Hepatocyte (in vitro differentiated cells): Measurements from ENCODE around the gene DCLK3. TPM values are rescaled to one million over a fixed set of nuclear protein-coding genes. Genes with fewer than 3 reads are reported as not detected.

Experiments used
- DNase-seq: peaks from one replicate; pipeline ENCODE4 v3.0.0-alpha.2; 2016; ENCODE audit warnings: low spot score
- H2AFZ ChIP-seq: fragments of 200-600 bp; sonication (generic); 2 replicates; pipeline ENCODE4 v1.6.0; 2016; ENCODE audit warnings: antibody characterized with exemption, mild to moderate bottlenecking
- H3K27ac ChIP-seq: fragments of 200-600 bp; sonication (generic); 2 replicates; pipeline ENCODE4 v1.5.1; 2016; ENCODE audit warnings: mild to moderate bottlenecking
- H3K27me3 ChIP-seq: fragments of 200-600 bp; sonication (generic); 2 replicates; pipeline ENCODE4 v1.6.1; 2016
- H3K36me3 ChIP-seq: fragments of 200-600 bp; sonication (generic); replicated peaks from 2 replicates; pipeline ENCODE4 v1.5.1; 2016; ENCODE audit warnings: low read depth; ENCODE audit not compliant: insufficient read depth
- H3K4me1 ChIP-seq: fragments of 200-600 bp; sonication (generic); 2 replicates; pipeline ENCODE4 v1.5.1; 2016; ENCODE audit warnings: mild to moderate bottlenecking, moderate library complexity; ENCODE audit not compliant: insufficient read depth
- H3K4me2 ChIP-seq: fragments of 200-600 bp; sonication (generic); 2 replicates; pipeline ENCODE4 v1.6.0; 2016
- H3K4me3 ChIP-seq: fragments of 200-600 bp; sonication (generic); 2 replicates; pipeline ENCODE4 v1.5.1; 2016; ENCODE audit warnings: mild to moderate bottlenecking
- H3K79me2 ChIP-seq: fragments of 200-600 bp; sonication (generic); 2 replicates; pipeline ENCODE4 v1.6.0; 2017; ENCODE audit warnings: mild to moderate bottlenecking
- H3K9me2 ChIP-seq: fragments of 200-600 bp; sonication (generic); replicated peaks from 2 replicates; pipeline ENCODE4 v1.6.0; 2017; ENCODE audit warnings: mild to moderate bottlenecking; ENCODE audit not compliant: insufficient read depth
- H3K9me3 ChIP-seq: fragments of 200-600 bp; sonication (generic); 2 replicates; pipeline ENCODE4 v1.5.1; 2016; ENCODE audit warnings: low read depth, mild to moderate bottlenecking
- H4K20me1 ChIP-seq: fragments of 200-600 bp; sonication (generic); 2 replicates; pipeline ENCODE4 v1.6.0; 2016; ENCODE audit warnings: mild to moderate bottlenecking; ENCODE audit not compliant: insufficient read depth, poor library complexity, severe bottlenecking
- CTCF ChIP-seq: fragments of 200-600 bp; sonication (generic); IDR thresholded peaks from 2 replicates; pipeline ENCODE4 v1.5.1; 2016; ENCODE audit warnings: antibody characterized with exemption, mild to moderate bottlenecking; ENCODE audit not compliant: poor library complexity
- EZH2 ChIP-seq: fragments of 200-600 bp; sonication (generic); IDR thresholded peaks from 2 replicates; pipeline ENCODE4 v1.6.1; 2016; ENCODE audit warnings: antibody characterized with exemption, mild to moderate bottlenecking, borderline replicate concordance
- EZH2phosphoT487 ChIP-seq: fragments of 200-600 bp; sonication (generic); IDR thresholded peaks from one replicate; pipeline ENCODE4 v1.6.1; 2018; ENCODE audit warnings: antibody characterized with exemption, mild to moderate bottlenecking, low read depth, moderate library complexity; ENCODE audit not compliant: unreplicated experiment, severe bottlenecking
- WGBS: methylation state at CpG from one replicate; pipeline ENCODE4 v1.1.6; 2016; ENCODE audit warnings: low lambda C conversion rate; ENCODE audit errors: missing lambda C conversion rate; 5-methylcytosine and 5-hydroxymethylcytosine counted together
- polyA plus RNA-seq: library from polyadenylated mRNA; unstranded; fragments of >200 nt; fragmentation: Nextera tagmentation; extraction: Ambion mirVana; gene quantifications from 2 replicates; pipeline ENCODE4 v1.2.1, GENCODE V29; 2016
- total RNA-seq: library from RNA; depleted of rRNA; stranded (reverse); fragments of >200 nt; gene quantifications from 2 replicates; pipeline ENCODE4 v1.2.3, GENCODE V29; 2014

DCLK3 gene
- total and polyA plus RNA-seq, 2 experiments from 2014 or later: 0.07 TPM; not detected in 1

- H3K4me1 ChIP-seq: peaks cover 6% of the 10 kb centered on the region
- H3K27ac ChIP-seq: no peak overlapping the region
- H3K79me2 ChIP-seq: no peaks in the 10 kb centered on the region
- H3K9me2 ChIP-seq: no peaks in the 10 kb centered on the region
- H2AFZ ChIP-seq: no peak overlapping the region
- no peaks in the 10 kb centered on the region for H3K27me3 ChIP-seq
- H4K20me1 ChIP-seq: no peaks in the 10 kb centered on the region
- no peak overlapping the region for H3K4me2 ChIP-seq
- TF ChIP-seq CTCF (no peak), EZH2phosphoT487 (no peak), EZH2 (no peak)
- WGBS: 90% methylated on average over 2 of the region's 2 CpGs
- no peak for DNase-seq
- H3K9me3 ChIP-seq: no peaks in the 10 kb centered on the region
- H3K4me3 ChIP-seq: no peak overlapping the region
- H3K36me3 ChIP-seq: no peaks in the 10 kb centered on the region
Observed at GRCh38 chr3:36734742-36735141, 29.6 kb downstream of the DCLK3 start.

GRCh38 chr3:36733723-36734122, 30.6 kb downstream of the DCLK3 start:
- no peak overlapping the region for H3K4me3 ChIP-seq
- DNase-seq: no peak
- H3K9me3 ChIP-seq: no peaks in the 10 kb centered on the region
- H3K79me2 ChIP-seq: no peaks in the 10 kb centered on the region
- 44% methylated on average over 1 of the region's 1 CpG for WGBS
- H3K36me3 ChIP-seq: no peaks in the 10 kb centered on the region
- no peaks in the 10 kb centered on the region for H4K20me1 ChIP-seq
- H3K27me3 ChIP-seq: no peaks in the 10 kb centered on the region
- no peaks in the 10 kb centered on the region for H3K9me2 ChIP-seq
- H2AFZ ChIP-seq: no peak overlapping the region
- H3K4me1 ChIP-seq: peaks cover 6% of the 10 kb centered on the region
- TF ChIP-seq CTCF: no peak
- TF ChIP-seq EZH2: no peak
- no peak for TF ChIP-seq EZH2phosphoT487
- H3K4me2 ChIP-seq: no peak overlapping the region
- peak overlapping the region; percentile 61 for H3K27ac ChIP-seq

- peak; percentile 30 for DNase-seq
- no peaks in the 10 kb centered on the region for H3K9me2 ChIP-seq
- peaks cover 6% of the 10 kb centered on the region for H3K4me1 ChIP-seq
- H3K36me3 ChIP-seq: no peaks in the 10 kb centered on the region
- no peaks in the 10 kb centered on the region for H3K9me3 ChIP-seq
- TF ChIP-seq EZH2phosphoT487 (no peak), CTCF (no peak), EZH2 (no peak)
- H3K79me2 ChIP-seq: no peaks in the 10 kb centered on the region
- H2AFZ ChIP-seq: no peak overlapping the region
- no peaks in the 10 kb centered on the region for H4K20me1 ChIP-seq
- H3K27ac ChIP-seq: peak overlapping the region; percentile 61
- 37% methylated on average over 1 of the region's 1 CpG for WGBS
- H3K4me2 ChIP-seq: peak overlapping the region; percentile 26
- no peak overlapping the region for H3K4me3 ChIP-seq
- H3K27me3 ChIP-seq: no peaks in the 10 kb centered on the region
Observed at GRCh38 chr3:36733162-36733696, 31.1 kb downstream of the DCLK3 start.

GRCh38 chr3:36730966-36731365, 33.4 kb downstream of the DCLK3 start:
- H3K4me1 ChIP-seq: peaks cover 6% of the 10 kb centered on the region
- 90% methylated on average over 3 of the region's 3 CpGs for WGBS
- no peaks in the 10 kb centered on the region for H3K79me2 ChIP-seq
- H2AFZ ChIP-seq: no peak overlapping the region
- no peak for TF ChIP-seq EZH2phosphoT487
- TF ChIP-seq EZH2: no peak
- TF ChIP-seq CTCF: no peak
- peak; percentile 43 for DNase-seq
- H3K27me3 ChIP-seq: no peaks in the 10 kb centered on the region
- H3K4me2 ChIP-seq: no peak overlapping the region
- H4K20me1 ChIP-seq: no peaks in the 10 kb centered on the region
- H3K36me3 ChIP-seq: no peaks in the 10 kb centered on the region
- H3K4me3 ChIP-seq: no peak overlapping the region
- H3K9me3 ChIP-seq: no peaks in the 10 kb centered on the region
- peak overlapping the region; percentile 67 for H3K27ac ChIP-seq
- H3K9me2 ChIP-seq: no peaks in the 10 kb centered on the region
